Activated T-helper 1 cell treated with anti-CD3 and anti-CD28 coated beads, Interleukin-12 subunit alpha, Interleukin-12 subunit beta, Interleukin-2, Interleukin-4 antibody, amounts not matched to agents 30 ng/mL and 10 ng/mL and 1 ng/mL, durations not matched to agents 14 hours and 24 hours and 36 hours (primary cell): Measurements from ENCODE around the gene GPR152. TPM values are rescaled to one million over a fixed set of nuclear protein-coding genes. Genes with fewer than 3 reads are reported as not detected.
A peak's percentile ranks its signal among the peaks of the same experiment; 100 is the strongest.
"Not testable (repeated sequence)": the region's sequence is repeated elsewhere in the genome, so short reads cannot be mapped to it uniquely, and the experiment has no call there.

ENCODE experiments used
- DNase-seq: peaks from one replicate; pipeline ENCODE4 v3.0.0; 2021; ENCODE audit warnings: low spot score
- H3K27ac Mint-ChIP-seq: one replicate; pipeline ENCODE4 v1.8.0; 2021; ENCODE audit warnings: mild to moderate bottlenecking, mixed read lengths
- H3K27me3 Mint-ChIP-seq: one replicate; pipeline ENCODE4 v1.8.0; 2022; ENCODE audit warnings: mild to moderate bottlenecking, moderate library complexity, mixed read lengths; ENCODE audit not compliant: insufficient read depth
- H3K36me3 Mint-ChIP-seq: one replicate; pipeline ENCODE4 v1.8.0; 2021; ENCODE audit warnings: low read depth, mixed read lengths
- H3K4me1 Mint-ChIP-seq: one replicate; pipeline ENCODE4 v1.8.0; 2021; ENCODE audit warnings: low read depth, mixed read lengths
- H3K4me3 Mint-ChIP-seq: one replicate; pipeline ENCODE4 v1.8.0; 2021; ENCODE audit warnings: mild to moderate bottlenecking, moderate library complexity, mixed read lengths
- H3K9me3 Mint-ChIP-seq: one replicate; pipeline ENCODE4 v1.8.0; 2021; ENCODE audit warnings: mixed read lengths
- intact Hi-C: fragments of 100-400 bp; cut with micrococcal nuclease; formaldehyde crosslinking; loops from one replicate; pipeline ENCODE4 v1.15.1; 2024
- total RNA-seq: library from RNA; stranded (reverse); gene quantifications from 2 replicates; pipeline ENCODE4 v1.2.3, GENCODE V29; 2022

The GPR152 gene
- total RNA-seq, 1 donor from 2014 or later: not detected

GRCh38 chr11:67429038-67429668, 23.4 kb downstream of the GPR152 start:
- peaks cover 27% of the 10 kb centered on the region for H3K4me1 Mint-ChIP-seq
- no peaks in the 10 kb centered on the region for H3K27me3 Mint-ChIP-seq
- peaks cover 17% of the 10 kb centered on the region for H3K36me3 Mint-ChIP-seq
- H3K4me3 Mint-ChIP-seq: peak overlapping the region; percentile 98
- intact Hi-C loops: no loop called here
- H3K27ac Mint-ChIP-seq: peak overlapping the region; percentile 87
- DNase-seq: no peak
- H3K9me3 Mint-ChIP-seq: no peaks in the 10 kb centered on the region

- H3K27me3 Mint-ChIP-seq: no peaks in the 10 kb centered on the region
- H3K4me1 Mint-ChIP-seq: peaks cover 27% of the 10 kb centered on the region
- intact Hi-C loops: loop anchor here (1.0 kb wide), 9 partner anchors 8 to 377 kb away; partner anchors contain the start of genes AIP, CDK2AP2, NDUFV1 and TMEM134
- H3K27ac Mint-ChIP-seq: peak within 1 kb of the TSS; percentile 97
- DNase-seq: peak; percentile 98
- no peaks in the 10 kb centered on the region for H3K9me3 Mint-ChIP-seq
- H3K36me3 Mint-ChIP-seq: peaks cover 15% of the 10 kb centered on the region
- H3K4me3 Mint-ChIP-seq: peak within 1 kb of the TSS; percentile 98
Observed at GRCh38 chr11:67428052-67429001, 24.2 kb downstream of the GPR152 start, which contains the start of gene RPS6KB2. Gene RPS6KB2 (plus strand): TSS chr11:67428494. CDS start chr11:67428546, 52 bp downstream.

GRCh38 chr11:67427364-67427859, 25.1 kb downstream of the GPR152 start:
- intact Hi-C loops, H3K27me3 Mint-ChIP-seq, H3K9me3 Mint-ChIP-seq, DNase-seq: not testable (repeated sequence)
- Mint-ChIP-seq H3K36me3 (peaks cover 14% of the 10 kb centered on the region), H3K4me3 (peak overlapping the region; percentile 98), H3K27ac (peak overlapping the region; percentile 97), H3K4me1 (peaks cover 35% of the 10 kb centered on the region)

GRCh38 chr11:67423891-67424613, 28.5 kb downstream of the GPR152 start:
- Mint-ChIP-seq H3K27ac (no peak overlapping the region), H3K4me3 (no peak overlapping the region), H3K4me1 (peaks cover 31% of the 10 kb centered on the region), H3K36me3 (peaks cover 1% of the 10 kb centered on the region), H3K9me3 (no peaks in the 10 kb centered on the region), H3K27me3 (peaks cover 1% of the 10 kb centered on the region)
- intact Hi-C loops: no loop called here
- DNase-seq: no peak

GRCh38 chr11:67423466-67423865, 29.1 kb downstream of the GPR152 start:
- Mint-ChIP-seq H3K36me3 (peaks cover 1% of the 10 kb centered on the region), H3K27me3 (peaks cover 1% of the 10 kb centered on the region), H3K27ac (no peak overlapping the region), H3K9me3 (no peaks in the 10 kb centered on the region), H3K4me1 (peaks cover 31% of the 10 kb centered on the region), H3K4me3 (no peak overlapping the region)
- no peak for DNase-seq
- intact Hi-C loops: no loop called here

- H3K4me1 Mint-ChIP-seq: peaks cover 29% of the 10 kb centered on the region
Observed at GRCh38 chr11:67422891-67423290, 29.6 kb downstream of the GPR152 start.

GRCh38 chr11:67421430-67422031, 31.0 kb downstream of the GPR152 start:
- intact Hi-C loops: loop anchor here (1.0 to 2.0 kb wide), 4 partner anchors 12 to 43 kb away; no protein-coding TSS in a partner anchor
- H3K27me3 Mint-ChIP-seq: peaks cover 6% of the 10 kb centered on the region
- no peaks in the 10 kb centered on the region for H3K36me3 Mint-ChIP-seq
- peak overlapping the region; percentile 72 for H3K4me3 Mint-ChIP-seq
- no peak for DNase-seq
- no peaks in the 10 kb centered on the region for H3K9me3 Mint-ChIP-seq
- H3K4me1 Mint-ChIP-seq: peaks cover 28% of the 10 kb centered on the region
- peak overlapping the region; percentile 70 for H3K27ac Mint-ChIP-seq

More at GRCh38 chr11:67422891-67423290, 29.6 kb downstream of the GPR152 start:
- H3K27ac Mint-ChIP-seq: no peak overlapping the region
- H3K27me3 Mint-ChIP-seq: peaks cover 1% of the 10 kb centered on the region
- no peak for DNase-seq
- H3K4me3 Mint-ChIP-seq: no peak overlapping the region
- intact Hi-C loops: no loop called here
- no peaks in the 10 kb centered on the region for H3K9me3 Mint-ChIP-seq
- H3K36me3 Mint-ChIP-seq: no peaks in the 10 kb centered on the region

GRCh38 chr11:67420646-67421429, 31.7 kb downstream of the GPR152 start:
- no peaks in the 10 kb centered on the region for H3K9me3 Mint-ChIP-seq
- H3K36me3 Mint-ChIP-seq: no peaks in the 10 kb centered on the region
- peak; percentile 95 for DNase-seq
- peak overlapping the region; percentile 72 for H3K4me3 Mint-ChIP-seq
- H3K27ac Mint-ChIP-seq: peak overlapping the region; percentile 70
- intact Hi-C loops: loop anchor here (1.0 to 2.0 kb wide), 5 partner anchors 7 to 43 kb away; partner anchors contain the start of gene RPS6KB2
- H3K4me1 Mint-ChIP-seq: peaks cover 30% of the 10 kb centered on the region
- peaks cover 11% of the 10 kb centered on the region for H3K27me3 Mint-ChIP-seq

GRCh38 chr11:67420147-67420645, 32.3 kb downstream of the GPR152 start:
- Mint-ChIP-seq H3K9me3 (no peaks in the 10 kb centered on the region), H3K36me3 (no peaks in the 10 kb centered on the region), H3K4me1 (peaks cover 29% of the 10 kb centered on the region), H3K4me3 (peak overlapping the region; percentile 75), H3K27ac (peak overlapping the region; percentile 48), H3K27me3 (peaks cover 11% of the 10 kb centered on the region)
- no peak for DNase-seq
- intact Hi-C loops: loop anchor here (1.0 to 2.0 kb wide), 2 partner anchors 8 to 19 kb away; partner anchors contain the start of gene RPS6KB2

- H3K4me3 Mint-ChIP-seq: peak overlapping the region; percentile 37
- DNase-seq: no peak
- H3K36me3 Mint-ChIP-seq: no peaks in the 10 kb centered on the region
- peaks cover 17% of the 10 kb centered on the region for H3K27me3 Mint-ChIP-seq
- no peaks in the 10 kb centered on the region for H3K9me3 Mint-ChIP-seq
- intact Hi-C loops: loop anchor here (1.0 to 2.0 kb wide), 2 partner anchors 9 to 19 kb away; partner anchors contain the start of gene RPS6KB2
- no peak overlapping the region for H3K27ac Mint-ChIP-seq
- peaks cover 22% of the 10 kb centered on the region for H3K4me1 Mint-ChIP-seq
Observed at GRCh38 chr11:67419325-67420049, 33.0 kb downstream of the GPR152 start.
